RCC 7860 (cell line): Measurements from ENCODE around the gene CAVIN1.
"Not testable (repeated sequence)": the region's sequence is repeated elsewhere in the genome, so short reads cannot be mapped to it uniquely, and the experiment has no call there.

Source experiments
- DNase-seq: peaks from one replicate; pipeline ENCODE4 v3.0.0-alpha.2; 2015; ENCODE audit warnings: low spot score
- FAIRE-seq: peaks from 2 replicates; lab custom pipeline; 2012; peaks lifted over from hg19 to GRCh38; lab: Jason Lieb, UNC

Gene CAVIN1

GRCh38 chr17:42381898-42382297 lies 41.2 kb downstream of the CAVIN1 start:
- DNase-seq (no peak), FAIRE-seq (no peak)

DNA sequence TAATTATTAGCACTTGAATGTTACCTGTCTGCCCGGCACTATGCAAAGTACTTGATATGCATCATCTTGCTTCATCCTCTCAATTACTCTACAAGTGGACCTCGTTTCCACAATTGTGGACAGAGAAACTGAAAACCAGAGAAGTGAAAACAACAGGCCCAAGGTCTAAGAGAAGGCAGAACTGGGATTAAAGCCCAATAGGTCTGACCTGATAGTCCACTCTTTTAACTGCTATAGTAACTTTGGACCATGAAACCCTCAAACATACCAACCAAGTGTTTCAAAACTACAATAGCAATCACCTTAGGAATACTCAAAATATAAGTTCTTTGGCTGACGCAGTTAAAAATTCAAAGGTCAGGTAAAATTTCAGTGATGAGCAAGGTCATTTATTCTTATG lies 42.1 kb downstream of the CAVIN1 start:
- FAIRE-seq (no peak), DNase-seq (no peak)

DNA sequence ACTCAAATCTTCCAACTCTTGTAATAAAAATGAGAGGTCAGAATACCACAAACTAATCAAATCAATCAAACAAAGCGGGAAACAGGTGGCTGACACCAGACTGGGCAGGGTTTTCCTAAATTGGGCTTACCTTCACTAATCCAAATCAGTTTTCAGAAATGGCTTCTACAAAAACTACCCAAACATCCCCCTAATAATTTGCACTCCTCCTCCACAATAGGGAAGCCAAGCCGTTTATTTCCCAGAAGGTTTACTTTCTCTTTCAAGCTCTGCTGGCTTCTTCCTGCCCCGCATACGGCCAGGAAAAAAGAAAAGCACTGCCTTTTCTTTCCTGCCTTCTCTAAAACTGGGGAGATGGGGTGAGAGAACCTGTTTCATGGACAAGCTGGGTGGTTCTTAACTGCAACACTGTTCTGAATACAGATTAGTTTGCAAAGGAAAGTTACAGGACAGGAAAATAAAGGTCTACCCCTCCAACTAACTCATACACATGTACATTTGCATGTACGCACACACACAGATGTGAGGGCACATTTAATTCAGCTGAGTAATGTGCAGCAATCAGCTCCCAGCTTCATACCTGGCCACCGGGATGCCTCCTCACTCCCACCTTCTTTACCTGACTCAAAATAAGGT lies 44.0 kb downstream of the CAVIN1 start:
- FAIRE-seq (no peak), DNase-seq (no peak)

DNA sequence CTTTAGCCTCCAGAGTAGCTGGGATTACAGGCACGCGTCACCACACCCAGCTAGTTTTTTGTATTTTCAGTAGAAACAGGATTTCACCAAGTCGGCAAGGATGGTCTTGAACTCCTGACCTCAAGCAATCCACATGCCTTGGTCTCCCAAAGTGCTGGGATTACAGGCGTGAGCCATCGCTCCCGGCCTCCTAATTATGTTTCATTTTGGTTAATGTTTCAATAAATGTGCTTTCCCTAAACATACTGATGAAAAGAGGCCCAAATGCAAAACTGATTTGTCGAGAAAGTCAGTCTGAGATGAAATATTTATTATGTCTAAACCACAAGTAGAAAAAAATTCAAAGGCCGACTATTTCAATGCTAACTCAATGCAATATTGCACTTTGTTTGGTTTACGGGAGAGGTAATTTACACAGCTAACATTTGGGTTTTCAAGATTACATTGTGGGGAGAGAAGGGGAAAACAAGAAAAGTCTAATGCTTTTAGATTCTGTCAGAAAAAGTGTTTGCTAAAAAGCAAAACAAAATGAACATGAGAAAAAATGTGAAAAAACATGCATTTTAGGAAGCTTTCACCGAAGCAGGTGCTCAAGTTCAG lies 44.6 kb downstream of the CAVIN1 start:
- no peak for FAIRE-seq
- DNase-seq = no peak

- FAIRE-seq (no peak), DNase-seq (no peak)
Measured at GRCh38 chr17:42373896-42374295, 49.2 kb downstream of the CAVIN1 start.

- DNase-seq (no peak), FAIRE-seq (no peak)
Measured at GRCh38 chr17:42372142-42372541, 50.9 kb downstream of the CAVIN1 start.

- not testable (repeated sequence) for DNase-seq, FAIRE-seq
Measured at GRCh38 chr17:42368797-42369561, 54.1 kb downstream of the CAVIN1 start.

- DNase-seq, FAIRE-seq: not testable (repeated sequence)
Measured at GRCh38 chr17:42368310-42368709, 54.7 kb downstream of the CAVIN1 start.

GRCh38 chr17:42366176-42367023 lies 56.7 kb downstream of the CAVIN1 start:
- not testable (repeated sequence) for FAIRE-seq, DNase-seq

DNA sequence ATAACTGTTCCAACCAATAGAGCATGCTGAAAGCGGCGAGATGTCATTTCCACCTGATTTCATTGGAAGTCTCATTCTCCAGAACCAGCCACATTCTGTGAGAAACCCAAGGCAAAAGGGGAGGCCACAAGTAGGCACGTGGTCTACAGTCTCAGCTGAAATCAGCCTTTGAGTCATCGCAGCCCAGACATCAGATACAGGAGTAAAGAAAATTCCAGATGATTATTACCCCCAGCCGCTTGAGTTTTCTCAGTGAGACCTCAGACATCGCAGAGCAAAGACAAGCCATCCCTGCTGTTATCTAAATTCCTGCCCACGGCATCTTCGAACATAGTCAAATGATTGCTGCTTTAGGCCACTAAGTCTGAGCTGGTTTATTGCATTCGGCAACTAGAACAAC lies 57.9 kb downstream of the CAVIN1 start:
- no peak for FAIRE-seq

GRCh38 chr17:42363767-42364585 lies 59.1 kb downstream of the CAVIN1 start:
- FAIRE-seq = no peak
- DNase-seq = no peak

More for the DNA sequence above, 57.9 kb downstream of the CAVIN1 start:
- peak; percentile 67 for DNase-seq

DNA sequence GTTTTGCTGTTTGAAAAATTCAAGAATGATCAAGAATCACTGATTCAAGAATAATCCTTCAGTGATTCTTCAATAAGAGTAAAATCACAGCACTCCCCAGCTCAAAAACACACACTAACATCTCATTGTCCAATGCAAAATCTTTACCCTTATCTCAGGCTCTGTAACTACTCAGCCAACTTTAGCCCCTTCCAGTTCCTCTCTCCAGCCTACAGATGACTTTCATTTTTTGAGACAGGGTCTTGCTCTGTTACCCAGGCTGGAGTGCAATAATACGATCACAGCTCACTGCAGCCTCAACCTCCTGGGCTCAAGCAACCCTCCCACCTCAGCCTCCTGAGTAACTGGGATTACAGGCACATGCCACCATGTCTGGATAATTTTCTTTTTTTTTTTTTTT lies 59.8 kb downstream of the CAVIN1 start:
- no peak for FAIRE-seq
- no peak for DNase-seq

- DNase-seq (no peak), FAIRE-seq (no peak)
Measured at GRCh38 chr17:42362245-42362961, 60.7 kb downstream of the CAVIN1 start.

DNA sequence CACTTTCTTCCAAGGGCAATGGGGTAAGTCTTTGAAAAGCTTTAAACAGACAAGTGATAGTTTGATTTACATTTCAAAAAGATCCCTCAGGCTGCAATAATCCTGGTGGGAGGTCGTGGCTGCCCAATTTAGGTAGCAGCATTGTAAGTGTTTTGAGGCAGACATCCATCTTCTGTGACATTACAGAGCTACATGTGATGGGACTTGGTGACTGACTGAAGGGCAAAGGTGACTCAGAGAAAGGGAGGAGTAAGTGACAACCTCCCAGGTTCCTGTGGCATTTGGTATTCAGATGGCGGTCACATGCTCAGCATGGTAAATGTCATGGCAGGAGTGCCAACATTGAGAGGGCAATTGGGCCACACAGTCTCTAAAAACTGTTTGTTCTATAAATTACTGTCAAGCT lies 61.3 kb downstream of the CAVIN1 start:
- no peak for FAIRE-seq

DNA sequence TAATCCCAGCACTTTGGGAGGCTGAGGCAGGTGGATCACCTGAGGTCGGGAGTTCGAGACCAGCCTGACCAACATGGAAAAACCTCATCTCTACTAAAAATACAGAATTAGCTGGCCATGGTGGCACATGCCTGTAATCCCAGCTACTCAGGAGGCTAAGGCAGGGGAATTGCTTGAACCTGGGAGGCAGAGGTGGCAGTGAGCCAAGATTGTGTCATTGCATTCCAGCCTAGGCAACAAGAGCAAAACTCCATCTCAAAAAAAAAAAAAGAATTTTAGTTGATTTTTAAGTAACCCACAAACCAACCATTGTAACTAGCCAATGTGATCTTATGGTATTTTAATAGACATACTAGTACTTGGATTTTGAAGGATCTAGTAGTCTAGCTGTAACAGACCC lies 62.7 kb downstream of the CAVIN1 start:
- not testable (repeated sequence) for FAIRE-seq, DNase-seq

More for the DNA sequence above, 61.3 kb downstream of the CAVIN1 start:
- peak; percentile 49 for DNase-seq

GRCh38 chr17:42359133-42359532 lies 63.9 kb downstream of the CAVIN1 start:
- DNase-seq (no peak), FAIRE-seq (no peak)

- DNase-seq (no peak), FAIRE-seq (no peak)
Measured at GRCh38 chr17:42358434-42358833, 64.6 kb downstream of the CAVIN1 start.

GRCh38 chr17:42354956-42355843 lies 67.9 kb downstream of the CAVIN1 start:
- FAIRE-seq (no peak), DNase-seq (no peak)
